GM10847 (cell line): ENCODE measurements around the gene CHCHD6.

Source experiments
- POLR2A ChIP-seq: IDR thresholded peaks from 2 replicates; pipeline ENCODE4 v1.6.1; 2011; ENCODE audit not compliant: insufficient read length; ENCODE audit errors: extremely low read depth

CHCHD6 gene

GRCh38 chr3:126665959-126666657 is 37.9 kb upstream of the CHCHD6 start:
- no peak for TF ChIP-seq POLR2A

GRCh38 chr3:126666658-126667528 is 37.1 kb upstream of the CHCHD6 start:
- TF ChIP-seq POLR2A = no peak

GRCh38 chr3:126667631-126668449 is 36.2 kb upstream of the CHCHD6 start:
- TF ChIP-seq POLR2A = no peak

- TF ChIP-seq POLR2A = no peak
These were observed 35.3 kb upstream of the CHCHD6 start for GRCh38 chr3:126668450-126669401.

GRCh38 chr3:126671521-126671920 is 32.5 kb upstream of the CHCHD6 start:
- no peak for TF ChIP-seq POLR2A

- no peak for TF ChIP-seq POLR2A
These were observed 31.7 kb upstream of the CHCHD6 start for GRCh38 chr3:126672340-126672739.

- TF ChIP-seq POLR2A = no peak
These were observed 31.3 kb upstream of the CHCHD6 start for GRCh38 chr3:126672741-126673140.

- no peak for TF ChIP-seq POLR2A
These were observed 26.9 kb upstream of the CHCHD6 start for GRCh38 chr3:126676919-126677705.

GRCh38 chr3:126677862-126678503 is 26.1 kb upstream of the CHCHD6 start:
- TF ChIP-seq POLR2A = no peak

- TF ChIP-seq POLR2A = no peak
These were observed 25.2 kb upstream of the CHCHD6 start for GRCh38 chr3:126678693-126679317.

- no peak for TF ChIP-seq POLR2A
These were observed 24.7 kb upstream of the CHCHD6 start for GRCh38 chr3:126679318-126679751.

GRCh38 chr3:126679831-126680666 is 24.0 kb upstream of the CHCHD6 start:
- TF ChIP-seq POLR2A = no peak
